AG04450 (cell line): Measurements from ENCODE around the gene ITPK1. TPM values are rescaled to one million over a fixed set of nuclear protein-coding genes. Genes with fewer than 3 reads are reported as not detected.

Experiments used
- CTCF ChIA-PET: fragments of 300-600, 350-600 bp; formaldehyde crosslinking; extraction: SDS; loops from one replicate; lab custom pipeline; 2022; ENCODE audit warnings: antibody characterized with exemption, inconsistent platforms; lab: Charles Lee
- POLR2A ChIA-PET: fragments of 350-600 bp; formaldehyde crosslinking; extraction: SDS; loops from one replicate; lab custom pipeline; 2021; ENCODE audit warnings: antibody characterized with exemption, inconsistent platforms; lab: Yijun Ruan, JAX
- DNase-seq: peaks from one replicate; pipeline ENCODE4 v3.0.0-alpha.2; 2011; ENCODE audit warnings: low read depth, low spot score
- H3K27ac ChIP-seq: one replicate; pipeline ENCODE4 v1.5.1; 2012; ENCODE audit warnings: low read depth, low read length, control low read depth
- H3K27me3 ChIP-seq: one replicate; pipeline ENCODE4 v1.6.0; 2012; ENCODE audit warnings: low read length; ENCODE audit not compliant: control insufficient read depth, insufficient read depth
- H3K4me3 ChIP-seq: 2 replicates; pipeline ENCODE4 v1.5.1; 2011; ENCODE audit warnings: mild to moderate bottlenecking, low read depth, low read length, control low read depth
- H3K9me3 ChIP-seq: 2 replicates; pipeline ENCODE4 v1.5.1; 2012; ENCODE audit warnings: low read length; ENCODE audit not compliant: control insufficient read depth, insufficient read depth
- CTCF ChIP-seq: IDR thresholded peaks from 2 replicates; pipeline ENCODE4 v1.5.1; 2011; ENCODE audit warnings: low read depth, low read length, control low read depth, inconsistent platforms
- polyA plus RNA-seq: library from polyadenylated mRNA; depleted of rRNA; stranded (reverse); fragments of >200 nt; gene quantifications from 2 replicates; pipeline ENCODE4 v1.2.3, GENCODE V29; 2011

Gene ITPK1
- polyA plus RNA-seq, 1 experiment, result 13.6 TPM

GRCh38 chr14:93048843-93049242 lies 66.9 kb downstream of the ITPK1 start:
- no peaks in the 10 kb centered on the region; the same call in 1 of the 2 replicates for H3K9me3 ChIP-seq
- peaks cover 6% of the 10 kb centered on the region for H3K27me3 ChIP-seq
- POLR2A ChIA-PET, result no interaction called here
- H3K4me3 ChIP-seq, result no peak overlapping the region
- no peak overlapping the region for H3K27ac ChIP-seq
- no peak for DNase-seq
- TF ChIP-seq CTCF, result no peak
- CTCF ChIA-PET, result interaction anchor here (3.0 kb wide), 1 partner anchor 65 kb away, joined by 8 read pairs; no protein-coding TSS in a partner anchor

- ChIA-PET POLR2A (no interaction called here), CTCF (interaction anchor here (3.0 kb wide), 1 partner anchor 66 kb away, joined by 8 read pairs; no protein-coding TSS in a partner anchor)
- TF ChIP-seq CTCF, result no peak
- H3K27ac ChIP-seq, result no peak overlapping the region
- DNase-seq, result no peak
- H3K27me3 ChIP-seq, result peaks cover 6% of the 10 kb centered on the region
- H3K4me3 ChIP-seq, result no peak overlapping the region
- no peaks in the 10 kb centered on the region; the same call in 1 of the 2 replicates for H3K9me3 ChIP-seq
These were observed 68.1 kb downstream of the ITPK1 start for GRCh38 chr14:93047661-93048060.

- Histone ChIP-seq H3K27ac (no peak overlapping the region), H3K27me3 (peaks cover 6% of the 10 kb centered on the region), H3K9me3 (no peaks in the 10 kb centered on the region; the same call in 1 of the 2 replicates), H3K4me3 (no peak overlapping the region)
- CTCF ChIA-PET, result interaction anchor here (3.0 kb wide), 1 partner anchor 66 kb away, joined by 8 read pairs; no protein-coding TSS in a partner anchor
- DNase-seq, result no peak
- TF ChIP-seq CTCF, result no peak
- POLR2A ChIA-PET, result no interaction called here
These were observed 68.6 kb downstream of the ITPK1 start for GRCh38 chr14:93047157-93047556.

- no peak for TF ChIP-seq CTCF
- DNase-seq, result no peak
- ChIA-PET POLR2A (no interaction called here), CTCF (interaction anchor here (0.7 to 3.0 kb wide), 2 partner anchors 67 to 693 kb away, joined by 6 to 8 read pairs; no protein-coding TSS in a partner anchor)
- Histone ChIP-seq H3K9me3 (no peaks in the 10 kb centered on the region; the same call in 1 of the 2 replicates), H3K4me3 (no peak overlapping the region), H3K27me3 (peaks cover 5% of the 10 kb centered on the region), H3K27ac (no peak overlapping the region)
These were observed 69.0 kb downstream of the ITPK1 start for GRCh38 chr14:93046705-93047050.

GRCh38 chr14:93045965-93046704 lies 69.6 kb downstream of the ITPK1 start:
- CTCF ChIA-PET, result interaction anchor here (0.7 to 3.0 kb wide), 2 partner anchors 67 to 693 kb away, joined by 6 to 8 read pairs; no protein-coding TSS in a partner anchor

More at GRCh38 chr14:93045965-93046704, 69.6 kb downstream of the ITPK1 start:
- H3K27me3 ChIP-seq, result peaks cover 4% of the 10 kb centered on the region
- no peaks in the 10 kb centered on the region; the same call in 1 of the 2 replicates for H3K9me3 ChIP-seq
- H3K4me3 ChIP-seq, result no peak overlapping the region
- POLR2A ChIA-PET, result no interaction called here
- no peak for TF ChIP-seq CTCF
- DNase-seq, result peak; percentile 47
- H3K27ac ChIP-seq, result no peak overlapping the region
